HG03060 (cell line): Measurements from ENCODE around the gene LAMP2.
"Not testable (repeated sequence)": the region's sequence is repeated elsewhere in the genome, so short reads cannot be mapped to it uniquely, and the experiment has no call there.

Experiments
- ATAC-seq: cut with Tn5 transposase; IDR thresholded peaks from one replicate; pipeline ENCODE4 v1.9.1; 2021; ENCODE audit warnings: low read depth, moderate number of reproducible peaks; ENCODE audit not compliant: unreplicated experiment

LAMP2 gene

GRCh38 chrX:120468825-120469525, at the start of gene LAMP2:
Gene LAMP2, minus strand, starts transcription at chrX:120469296. Its CDS starts 127 bp downstream, at chrX:120469169.
- ATAC-seq = peak; percentile 71

DNA sequence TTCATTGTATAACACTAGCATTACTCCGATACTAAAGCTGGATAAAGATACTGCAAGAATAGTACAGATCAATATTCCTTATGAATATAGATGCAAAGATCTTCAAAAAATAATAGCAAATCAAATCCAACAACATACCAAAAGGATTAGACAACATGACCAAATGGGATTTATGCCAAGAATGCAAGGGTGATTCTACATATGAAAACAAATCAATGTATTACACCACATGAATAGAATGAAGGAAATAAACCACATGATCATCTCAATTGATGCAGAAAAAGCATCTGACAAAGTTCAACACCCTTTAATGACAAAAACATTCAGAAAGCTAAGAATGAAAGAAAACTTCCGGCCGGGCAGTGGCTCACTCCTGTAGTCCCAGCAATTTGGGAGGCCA, 48.8 kb upstream of the LAMP2 start:
- ATAC-seq = no peak

- no peak for ATAC-seq
Observed at GRCh38 chrX:120514236-120514635, 45.1 kb upstream of the LAMP2 start.

DNA sequence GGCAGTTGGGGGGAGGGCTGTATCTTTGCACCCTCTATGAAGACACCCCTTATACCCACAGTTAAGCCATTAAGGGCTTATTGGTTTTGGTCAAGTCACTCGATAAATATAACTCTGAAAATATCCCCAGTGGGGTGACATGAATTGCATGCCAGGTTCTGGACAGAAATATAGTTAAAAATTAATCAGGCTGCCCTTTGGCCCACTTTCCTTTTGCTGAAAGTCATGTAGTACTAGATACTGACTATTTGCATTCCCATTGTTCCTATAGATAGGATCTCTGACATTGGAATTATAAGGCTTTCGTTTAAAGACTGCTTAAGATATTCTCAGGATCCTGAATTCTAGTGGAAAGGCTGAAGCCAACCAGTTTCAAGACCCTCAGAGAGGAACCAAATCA, 43.5 kb upstream of the LAMP2 start:
- ATAC-seq = no peak

DNA sequence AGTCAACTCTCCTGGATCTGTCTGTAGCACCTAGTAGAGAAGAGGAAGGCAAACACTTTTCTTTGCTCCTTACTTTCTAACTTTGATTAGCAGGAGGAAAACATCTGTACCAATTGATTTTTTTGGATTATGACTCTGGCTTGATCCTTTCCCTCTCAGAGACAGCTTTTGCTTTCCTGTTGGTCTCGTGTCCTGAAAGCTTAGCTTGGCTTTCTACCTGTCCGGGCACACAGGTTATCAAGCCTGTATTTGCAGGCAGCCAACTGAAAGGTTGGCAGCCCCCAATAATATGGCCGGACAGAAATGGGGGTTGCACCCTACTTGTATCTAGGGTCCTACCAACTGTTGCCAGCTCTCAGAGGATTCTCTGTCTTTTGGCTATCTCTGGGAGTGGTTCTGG, 43.1 kb upstream of the LAMP2 start:
- no peak for ATAC-seq

GRCh38 chrX:120504569-120504968, 35.5 kb upstream of the LAMP2 start:
- no peak for ATAC-seq

- no peak for ATAC-seq
Observed at GRCh38 chrX:120499301-120500072, 30.4 kb upstream of the LAMP2 start.

DNA sequence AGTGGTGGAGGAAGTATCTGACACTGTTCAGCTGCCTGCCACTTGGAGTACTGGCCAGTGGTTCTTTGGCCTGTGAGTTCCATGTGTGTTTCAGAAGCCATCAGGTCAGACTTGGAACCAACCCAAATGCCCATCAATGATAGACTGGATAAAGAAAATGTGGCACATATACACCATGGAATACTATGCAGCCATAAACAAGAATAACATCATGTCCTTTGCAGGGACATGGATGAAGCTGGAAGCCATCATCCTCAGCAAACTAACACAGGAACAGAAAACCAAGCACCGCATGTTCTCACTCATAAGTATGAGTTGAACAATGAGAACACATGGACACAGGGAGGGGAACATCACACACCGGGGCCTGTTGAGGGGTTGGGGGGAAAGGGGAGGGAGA, 21.0 kb upstream of the LAMP2 start:
- ATAC-seq = not testable (repeated sequence)

GRCh38 chrX:120486786-120487185, 17.7 kb upstream of the LAMP2 start:
- no peak for ATAC-seq

DNA sequence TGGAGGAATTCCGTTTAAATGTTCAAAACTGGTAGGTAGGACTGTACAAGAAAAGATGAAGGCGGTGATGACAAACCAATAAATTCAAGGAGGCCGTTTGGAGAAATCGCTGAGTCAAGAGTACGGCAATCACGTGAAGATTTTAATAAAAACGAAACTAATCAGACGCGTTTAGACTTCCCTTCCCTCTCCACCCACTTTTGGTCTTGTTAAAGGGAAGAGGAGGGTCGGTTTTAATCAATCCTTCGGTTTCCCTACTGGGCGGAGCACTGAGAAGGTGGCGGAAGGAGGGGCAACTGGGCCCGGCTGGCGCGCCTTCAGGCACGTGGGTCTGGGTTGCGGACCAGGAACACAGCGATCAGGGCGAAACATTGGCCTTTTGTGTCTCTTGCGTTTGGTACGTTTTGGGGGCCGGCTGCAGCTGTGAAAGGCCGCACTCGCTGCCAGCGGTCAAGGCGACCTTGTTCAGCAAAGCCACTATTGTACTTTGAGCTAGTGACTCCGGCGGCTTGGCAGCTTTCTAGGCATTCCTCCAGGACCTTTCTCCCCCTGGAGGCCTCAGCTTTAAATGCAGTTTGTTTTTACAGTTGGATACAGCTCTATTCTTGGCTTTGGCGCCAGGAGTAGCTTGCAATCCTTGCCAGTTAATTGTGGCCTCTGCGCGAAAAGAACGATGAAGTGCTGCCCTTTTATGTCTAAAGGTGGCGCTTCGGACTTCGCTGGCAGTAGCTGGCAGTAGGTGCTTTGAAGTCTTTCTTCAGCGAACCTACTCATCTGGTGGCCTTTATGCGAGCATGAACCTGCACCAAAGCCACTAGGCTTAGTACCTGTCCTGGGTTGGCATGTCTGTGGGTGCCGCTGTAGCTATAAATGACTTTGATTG, 16.8 kb upstream of the LAMP2 start:
- ATAC-seq = peak; percentile 59

DNA sequence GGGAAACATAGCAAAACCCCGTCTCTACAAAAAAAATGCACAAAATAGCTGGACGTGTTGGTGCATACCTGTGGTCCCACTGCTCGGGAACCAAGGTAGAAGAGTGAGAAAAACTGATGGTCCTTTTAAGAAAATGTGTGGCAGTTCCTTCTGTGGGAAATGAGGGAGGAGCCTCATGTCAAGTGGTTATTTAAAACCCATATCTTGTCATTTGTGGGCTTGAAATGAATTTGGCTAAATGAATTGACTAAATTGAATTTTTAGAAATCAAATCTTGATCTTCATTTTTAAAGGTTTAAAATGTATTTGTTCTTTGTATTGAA, 16.2 kb upstream of the LAMP2 start:
- ATAC-seq = no peak

DNA sequence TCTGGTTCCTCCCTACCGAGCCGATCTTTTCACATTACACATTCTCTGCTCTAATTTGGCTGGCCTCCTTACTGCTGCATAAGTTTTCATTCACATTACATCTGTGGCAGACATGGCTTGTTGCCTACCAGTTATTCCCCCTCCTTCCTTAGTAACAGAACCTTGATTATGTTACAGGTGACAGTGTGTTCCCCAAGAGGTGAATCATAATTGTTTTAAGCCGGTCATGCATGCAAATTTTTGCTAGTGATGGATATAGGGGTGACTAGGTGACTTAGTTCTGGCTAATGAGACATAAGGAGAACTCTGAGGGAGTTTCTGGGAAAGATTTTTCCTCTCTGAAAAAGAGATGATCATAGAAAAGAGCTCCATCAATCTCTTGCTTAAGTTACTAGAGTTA, 8.4 kb upstream of the LAMP2 start:
- ATAC-seq = no peak

- ATAC-seq = no peak
Observed at GRCh38 chrX:120476714-120477113, 7.6 kb upstream of the LAMP2 start.

DNA sequence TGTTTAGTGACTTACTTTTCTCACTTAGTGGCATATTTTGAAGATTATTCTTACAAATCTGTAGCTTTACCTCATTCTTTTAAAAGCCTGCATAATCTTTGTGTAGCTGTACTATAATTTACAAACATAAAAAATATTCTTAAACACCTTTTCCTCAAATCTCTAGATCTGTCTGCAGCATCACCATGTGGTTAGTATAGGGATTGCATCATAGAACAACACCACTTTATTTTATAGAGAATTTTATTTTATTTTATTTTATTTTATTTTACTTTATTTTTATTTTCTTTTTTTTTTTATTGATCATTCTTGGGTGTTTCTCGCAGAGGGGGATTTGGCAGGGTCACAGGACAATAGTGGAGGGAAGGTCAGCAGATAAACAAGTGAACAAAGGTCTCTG, 6.4 kb upstream of the LAMP2 start:
- not testable (repeated sequence) for ATAC-seq

DNA sequence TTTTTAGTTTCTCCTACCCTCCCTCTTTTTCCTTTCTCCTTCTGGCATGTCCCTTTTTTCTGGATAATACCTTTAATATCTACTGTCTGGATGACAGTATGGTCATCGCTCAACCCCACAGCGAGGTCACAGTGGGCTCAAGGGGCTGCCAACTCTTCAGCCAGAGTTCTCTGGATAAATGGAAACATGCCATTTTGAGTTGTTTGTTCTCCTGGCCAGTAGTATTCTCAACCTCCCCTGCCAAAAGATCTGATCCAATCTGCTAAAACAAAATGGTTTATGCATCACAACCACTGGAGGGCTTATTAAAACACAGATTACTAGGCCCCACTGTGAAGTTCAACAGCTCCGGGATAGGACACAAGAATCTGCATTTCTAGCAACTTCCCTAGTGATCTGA, 5.0 kb upstream of the LAMP2 start:
- ATAC-seq = no peak

DNA sequence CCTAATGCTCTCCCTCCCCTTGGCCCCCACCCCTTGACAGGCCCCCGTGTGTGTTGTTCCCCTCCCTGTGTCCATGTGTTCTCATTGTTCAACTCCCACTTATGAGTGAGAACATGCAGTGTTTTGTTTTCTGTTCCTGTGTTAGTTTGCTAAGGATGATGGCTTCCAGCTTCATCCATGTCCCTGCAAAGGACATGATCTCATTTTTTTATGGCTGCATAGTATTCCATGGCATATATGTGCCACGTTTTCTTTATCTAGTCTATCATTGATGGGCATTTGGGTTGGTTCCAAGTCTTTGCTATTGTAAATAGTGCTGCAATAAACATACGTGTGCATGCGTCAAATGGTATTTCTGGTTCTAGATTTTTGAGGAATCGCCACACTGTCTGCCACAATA, 561 bp upstream of the LAMP2 start:
- not testable (repeated sequence) for ATAC-seq

DNA sequence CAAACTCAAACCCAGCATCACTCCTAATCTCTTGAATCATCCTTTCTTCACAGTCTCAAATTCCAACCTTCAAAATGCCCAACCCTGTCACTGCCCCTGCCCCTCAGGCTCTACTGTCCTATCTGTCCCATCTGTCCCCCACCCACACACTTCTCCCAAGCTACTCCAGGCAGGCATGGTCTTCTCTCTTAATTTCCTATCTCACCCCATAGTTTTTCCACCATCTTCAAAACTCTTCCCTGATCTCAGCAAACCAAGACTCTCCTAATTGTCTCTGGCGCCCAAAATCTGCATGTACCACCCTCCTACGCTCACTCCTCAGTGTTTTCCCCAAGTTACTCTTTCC, 644 bp downstream of the LAMP2 start:
- ATAC-seq = no peak

GRCh38 chrX:120468071-120468470, 1.0 kb downstream of the LAMP2 start:
- ATAC-seq = no peak

GRCh38 chrX:120464411-120464810, 4.7 kb downstream of the LAMP2 start:
- ATAC-seq = no peak

DNA sequence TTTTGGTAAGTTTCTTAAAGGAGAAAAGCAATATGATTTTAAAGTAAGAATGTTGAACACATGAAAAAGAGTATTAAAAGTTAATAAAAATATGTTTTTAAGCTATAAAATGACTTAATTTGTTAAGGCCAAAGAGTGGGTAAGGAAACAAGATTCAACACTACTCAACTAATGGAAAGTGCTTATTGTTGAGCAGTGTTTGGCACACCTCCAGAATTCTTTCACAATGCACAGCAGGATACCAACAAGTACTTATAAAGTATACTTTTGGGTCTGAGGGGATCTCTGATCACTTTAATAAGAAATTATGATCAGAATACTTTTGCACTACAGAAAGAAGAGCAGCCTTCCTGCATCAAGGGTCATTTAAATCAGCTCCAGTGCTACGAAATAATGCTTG, 5.9 kb downstream of the LAMP2 start:
- no peak for ATAC-seq

GRCh38 chrX:120462370-120462769, 6.7 kb downstream of the LAMP2 start:
- ATAC-seq = no peak
